ENCODE data around the gene DDC. TPM values are rescaled to one million over a fixed set of nuclear protein-coding genes. Genes with fewer than 3 reads are reported as not detected.

DDC gene
- total RNA-seq, 1 donor from 2014 or later = 37.3 TPM

DNA sequence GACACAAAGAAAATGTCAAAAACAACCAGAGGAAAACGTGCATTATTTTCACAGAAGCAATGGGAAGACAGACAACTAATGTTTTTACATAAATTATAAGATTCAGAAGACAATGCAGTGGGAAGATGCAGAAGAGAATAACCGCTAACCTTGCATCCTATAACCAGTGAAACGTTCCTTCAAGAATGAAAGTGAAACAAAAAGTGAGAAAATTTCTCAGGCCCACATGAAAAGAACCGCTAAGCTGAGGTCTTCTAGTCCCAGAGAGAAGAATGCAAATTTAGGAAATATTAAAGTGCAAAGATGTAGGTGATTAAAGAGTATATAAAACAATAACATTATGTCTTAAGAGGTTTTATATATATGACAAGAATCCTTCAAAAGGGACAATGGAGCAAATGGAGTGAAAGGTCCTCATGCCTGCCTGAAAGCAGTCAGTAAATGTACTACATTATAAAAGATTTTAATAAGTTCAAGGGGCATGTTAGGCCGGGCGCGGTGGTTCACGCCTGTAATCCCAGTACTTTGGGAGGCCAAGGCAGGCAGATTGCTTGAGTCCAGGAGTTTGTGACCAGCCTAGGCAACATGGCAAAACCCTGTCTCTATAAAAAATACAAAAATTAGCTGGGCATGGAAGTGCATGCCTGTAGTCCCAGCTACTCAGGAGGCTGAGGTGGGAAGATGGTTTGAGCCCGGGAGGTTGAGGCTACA lies 43.1 kb upstream of the DDC start:
- H3K27ac Mint-ChIP-seq = peak overlapping the region; percentile 72
- H3K27me3 Mint-ChIP-seq = no peaks in the 10 kb centered on the region
- no peak overlapping the region for H3K4me3 Mint-ChIP-seq (ENCODE audit: low read depth)

GRCh38 chr7:50607524-50608125 lies 42.4 kb upstream of the DDC start:
- DNase-seq (ENCODE audit: low spot score, unreplicated experiment) = no peak
- Mint-ChIP-seq H3K4me3 (ENCODE audit: low read depth) (no peak overlapping the region), H3K36me3 (ENCODE audit: insufficient read depth) (peaks cover 8% of the 10 kb centered on the region), H3K27me3 (no peaks in the 10 kb centered on the region), H3K27ac (no peak overlapping the region), H3K9me3 (ENCODE audit: low read depth) (no peaks in the 10 kb centered on the region), H3K4me1 (ENCODE audit: low read depth) (no peaks in the 10 kb centered on the region)
- TF ChIP-seq, protein P1, sequence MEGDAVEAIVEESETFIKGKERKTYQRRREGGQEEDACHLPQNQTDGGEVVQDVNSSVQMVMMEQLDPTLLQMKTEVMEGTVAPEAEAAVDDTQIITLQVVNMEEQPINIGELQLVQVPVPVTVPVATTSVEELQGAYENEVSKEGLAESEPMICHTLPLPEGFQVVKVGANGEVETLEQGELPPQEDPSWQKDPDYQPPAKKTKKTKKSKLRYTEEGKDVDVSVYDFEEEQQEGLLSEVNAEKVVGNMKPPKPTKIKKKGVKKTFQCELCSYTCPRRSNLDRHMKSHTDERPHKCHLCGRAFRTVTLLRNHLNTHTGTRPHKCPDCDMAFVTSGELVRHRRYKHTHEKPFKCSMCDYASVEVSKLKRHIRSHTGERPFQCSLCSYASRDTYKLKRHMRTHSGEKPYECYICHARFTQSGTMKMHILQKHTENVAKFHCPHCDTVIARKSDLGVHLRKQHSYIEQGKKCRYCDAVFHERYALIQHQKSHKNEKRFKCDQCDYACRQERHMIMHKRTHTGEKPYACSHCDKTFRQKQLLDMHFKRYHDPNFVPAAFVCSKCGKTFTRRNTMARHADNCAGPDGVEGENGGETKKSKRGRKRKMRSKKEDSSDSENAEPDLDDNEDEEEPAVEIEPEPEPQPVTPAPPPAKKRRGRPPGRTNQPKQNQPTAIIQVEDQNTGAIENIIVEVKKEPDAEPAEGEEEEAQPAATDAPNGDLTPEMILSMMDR (IDR thresholded peaks at IDR 0.05; ENCODE audit: unreplicated experiment) = no peak

More for the DNA sequence above, 43.1 kb upstream of the DDC start:
- H3K36me3 Mint-ChIP-seq (ENCODE audit: insufficient read depth) = peaks cover 8% of the 10 kb centered on the region
- TF ChIP-seq, protein P1 (IDR thresholded peaks at IDR 0.05; ENCODE audit: unreplicated experiment) = no peak
- no peaks in the 10 kb centered on the region for H3K4me1 Mint-ChIP-seq (ENCODE audit: low read depth)
- H3K9me3 Mint-ChIP-seq (ENCODE audit: low read depth) = no peaks in the 10 kb centered on the region
- no peak for DNase-seq (ENCODE audit: low spot score, unreplicated experiment)

DNA sequence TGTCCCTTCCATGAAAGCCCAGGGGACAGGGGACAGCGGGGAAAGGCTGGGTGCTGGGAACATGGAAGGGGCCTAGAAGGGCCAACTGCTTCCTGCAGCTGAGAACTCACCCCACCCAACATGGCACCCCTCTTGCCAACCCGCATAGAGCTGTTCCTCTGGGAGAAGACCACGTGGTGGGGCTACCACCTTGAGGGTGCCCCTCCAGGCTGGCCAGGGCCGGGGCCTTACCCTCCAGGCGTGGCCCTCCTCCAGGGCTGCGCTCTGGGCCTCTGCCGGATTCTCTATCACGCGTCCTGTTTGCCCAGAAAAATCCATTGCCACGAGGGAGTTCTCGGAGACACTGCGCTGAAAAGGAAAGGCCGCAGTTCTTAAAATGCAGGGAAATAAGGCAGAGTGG lies 39.9 kb upstream of the DDC start:
- H3K27ac Mint-ChIP-seq = no peak overlapping the region
- H3K27me3 Mint-ChIP-seq = no peaks in the 10 kb centered on the region
- TF ChIP-seq, protein P1 (IDR thresholded peaks at IDR 0.05; ENCODE audit: unreplicated experiment) = no peak
- H3K36me3 Mint-ChIP-seq (ENCODE audit: insufficient read depth) = peaks cover 7% of the 10 kb centered on the region
- H3K4me3 Mint-ChIP-seq (ENCODE audit: low read depth) = no peak overlapping the region
- no peak for DNase-seq (ENCODE audit: low spot score, unreplicated experiment)
- no peaks in the 10 kb centered on the region for H3K9me3 Mint-ChIP-seq (ENCODE audit: low read depth)
- H3K4me1 Mint-ChIP-seq (ENCODE audit: low read depth) = peaks cover 15% of the 10 kb centered on the region

GRCh38 chr7:50603287-50603686 lies 38.1 kb upstream of the DDC start:
- peaks cover 11% of the 10 kb centered on the region for H3K36me3 Mint-ChIP-seq (ENCODE audit: insufficient read depth)
- no peaks in the 10 kb centered on the region for H3K27me3 Mint-ChIP-seq
- TF ChIP-seq, protein P1 (IDR thresholded peaks at IDR 0.05; ENCODE audit: unreplicated experiment) = no peak
- H3K4me3 Mint-ChIP-seq (ENCODE audit: low read depth) = no peak overlapping the region
- H3K9me3 Mint-ChIP-seq (ENCODE audit: low read depth) = no peaks in the 10 kb centered on the region
- H3K27ac Mint-ChIP-seq = no peak overlapping the region
- H3K4me1 Mint-ChIP-seq (ENCODE audit: low read depth) = peaks cover 21% of the 10 kb centered on the region
- DNase-seq (ENCODE audit: low spot score, unreplicated experiment) = no peak

- TF ChIP-seq, protein P1 (IDR thresholded peaks at IDR 0.05; ENCODE audit: unreplicated experiment) = no peak
- DNase-seq (ENCODE audit: low spot score, unreplicated experiment) = no peak
- H3K27me3 Mint-ChIP-seq = no peaks in the 10 kb centered on the region
- no peaks in the 10 kb centered on the region for H3K9me3 Mint-ChIP-seq (ENCODE audit: low read depth)
- H3K36me3 Mint-ChIP-seq (ENCODE audit: insufficient read depth) = peaks cover 20% of the 10 kb centered on the region
- no peak overlapping the region for H3K4me3 Mint-ChIP-seq (ENCODE audit: low read depth)
- H3K27ac Mint-ChIP-seq = no peak overlapping the region
- H3K4me1 Mint-ChIP-seq (ENCODE audit: low read depth) = peaks cover 21% of the 10 kb centered on the region
These were observed 34.2 kb upstream of the DDC start for GRCh38 chr7:50599385-50599784.

All from progenitor cell of endocrine pancreas (in vitro differentiated cells).